Measurements from ENCODE around the gene COPZ1.
"Not testable (repeated sequence)": the region's sequence is repeated elsewhere in the genome, so short reads cannot be mapped to it uniquely, and the experiment has no call there.

DNA sequence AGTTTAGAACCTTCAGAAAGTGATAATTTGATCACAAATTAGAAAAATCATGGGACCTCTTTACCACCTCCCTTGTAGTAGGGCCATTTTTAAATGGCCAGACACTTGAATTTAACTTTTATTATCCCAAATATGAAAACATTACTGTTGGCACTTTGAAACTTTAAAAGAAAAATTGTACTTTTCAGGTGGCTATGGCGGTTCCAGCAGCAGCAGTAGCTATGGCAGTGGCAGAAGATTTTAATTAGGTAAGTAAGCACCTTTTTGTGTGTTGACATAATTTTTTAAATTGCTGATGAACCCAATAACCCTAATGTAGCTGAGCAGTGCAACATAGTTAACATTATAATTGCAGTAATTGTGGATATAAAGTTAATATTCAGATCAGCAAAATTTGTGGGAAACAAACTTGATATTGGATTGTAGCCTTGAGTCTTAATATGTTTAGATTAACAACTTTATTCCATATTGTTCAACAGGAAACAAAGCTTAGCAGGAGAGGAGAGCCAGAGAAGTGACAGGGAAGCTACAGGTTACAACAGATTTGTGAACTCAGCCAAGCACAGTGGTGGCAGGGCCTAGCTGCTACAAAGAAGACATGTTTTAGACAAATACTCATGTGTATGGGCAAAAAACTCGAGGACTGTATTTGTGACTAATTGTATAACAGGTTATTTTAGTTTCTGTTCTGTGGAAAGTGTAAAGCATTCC, 40.7 kb upstream of the COPZ1 start:
- not testable (repeated sequence) for TF ChIP-seq POLR2AphosphoS5, CTCF, POLR2A (IDR thresholded peaks at IDR 0.05)

Measured in stomach (tissue), 4 donors.